Islet of Langerhans (tissue), 1 donor: ENCODE measurements around the gene HOXC13.

Source experiments
- FAIRE-seq: peaks from one replicate; lab custom pipeline; 2011; peaks lifted over from hg19 to GRCh38; lab: Jason Lieb, UNC

Gene HOXC13

DNA sequence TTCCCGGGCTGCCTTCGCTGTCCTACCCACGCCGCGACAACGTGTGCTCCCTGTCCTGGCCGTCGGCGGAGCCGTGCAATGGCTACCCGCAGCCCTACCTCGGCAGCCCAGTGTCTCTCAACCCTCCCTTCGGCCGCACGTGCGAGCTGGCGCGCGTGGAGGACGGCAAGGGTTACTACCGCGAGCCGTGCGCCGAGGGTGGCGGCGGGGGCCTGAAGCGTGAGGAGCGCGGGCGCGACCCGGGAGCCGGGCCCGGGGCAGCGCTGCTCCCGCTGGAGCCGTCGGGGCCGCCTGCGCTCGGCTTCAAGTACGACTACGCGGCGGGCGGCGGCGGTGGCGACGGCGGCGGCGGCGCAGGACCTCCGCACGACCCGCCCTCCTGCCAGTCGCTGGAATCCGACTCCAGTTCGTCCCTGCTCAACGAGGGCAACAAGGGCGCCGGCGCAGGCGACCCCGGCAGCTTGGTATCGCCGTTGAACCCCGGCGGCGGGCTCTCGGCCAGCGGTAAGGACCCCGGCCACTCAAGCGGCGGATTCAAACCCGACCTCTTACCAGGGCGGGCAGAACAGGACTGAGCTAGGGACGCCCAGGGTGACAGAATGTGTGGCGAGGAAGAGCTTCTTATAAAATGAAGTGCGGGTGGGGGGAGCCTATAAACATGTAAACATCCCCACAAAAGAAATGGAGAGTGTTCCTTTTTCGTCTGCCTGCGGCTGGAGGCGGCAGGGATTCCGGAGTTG is 16.6 kb downstream of the HOXC13 start:
- FAIRE-seq: no peak

DNA sequence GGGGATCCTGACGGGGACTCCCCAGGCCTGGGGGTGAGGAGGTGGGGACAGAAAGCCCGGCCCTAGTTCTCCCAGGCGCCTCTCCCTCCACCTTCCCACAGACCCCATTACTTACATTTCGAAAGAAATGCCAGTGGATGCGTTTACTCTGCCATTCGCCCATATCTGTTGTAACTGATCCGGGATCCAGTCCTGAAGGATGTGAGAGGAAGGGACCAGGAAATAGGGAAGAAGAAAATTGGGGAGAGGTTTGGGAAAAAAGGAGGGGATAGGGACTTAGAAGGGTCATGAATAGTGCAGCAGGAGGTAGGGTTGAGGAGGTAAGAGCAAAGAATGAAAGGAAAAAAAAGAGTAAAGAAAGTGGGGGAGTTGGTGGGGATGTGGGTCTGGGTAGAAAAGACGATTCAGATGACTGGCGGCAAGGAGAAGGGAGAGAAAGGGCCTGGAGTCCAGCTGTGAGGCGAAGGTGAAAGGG is 17.2 kb downstream of the HOXC13 start:
- no peak for FAIRE-seq

DNA sequence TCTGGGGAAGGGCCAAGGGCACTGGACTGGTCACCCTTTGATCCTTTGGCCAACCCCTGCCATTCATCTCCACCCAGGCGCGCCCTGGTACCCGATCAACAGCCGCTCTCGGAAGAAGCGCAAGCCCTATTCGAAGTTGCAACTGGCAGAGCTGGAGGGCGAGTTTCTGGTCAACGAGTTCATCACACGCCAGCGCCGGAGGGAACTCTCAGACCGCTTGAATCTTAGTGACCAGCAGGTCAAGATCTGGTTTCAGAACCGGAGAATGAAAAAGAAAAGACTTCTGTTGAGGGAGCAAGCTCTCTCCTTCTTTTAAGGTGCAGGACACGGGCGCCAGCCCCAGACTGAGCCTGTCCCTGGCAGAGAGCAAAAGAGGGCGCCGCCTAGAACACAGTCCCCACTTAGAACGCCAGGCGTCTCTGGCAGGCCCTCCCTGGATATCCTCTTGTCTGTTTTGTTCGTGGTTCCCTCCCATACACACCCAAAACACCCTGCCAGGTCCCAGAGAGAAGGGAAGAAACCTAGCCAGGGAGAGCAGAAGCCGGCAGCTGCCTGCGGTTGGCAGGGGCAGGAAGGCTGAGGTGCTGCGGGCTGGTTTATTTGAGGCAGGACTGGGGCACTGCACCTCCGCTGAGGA is 17.7 kb downstream of the HOXC13 start:
- no peak for FAIRE-seq

- no peak for FAIRE-seq
Observed at GRCh38 chr12:53956914-53957536, 18.4 kb downstream of the HOXC13 start.

DNA sequence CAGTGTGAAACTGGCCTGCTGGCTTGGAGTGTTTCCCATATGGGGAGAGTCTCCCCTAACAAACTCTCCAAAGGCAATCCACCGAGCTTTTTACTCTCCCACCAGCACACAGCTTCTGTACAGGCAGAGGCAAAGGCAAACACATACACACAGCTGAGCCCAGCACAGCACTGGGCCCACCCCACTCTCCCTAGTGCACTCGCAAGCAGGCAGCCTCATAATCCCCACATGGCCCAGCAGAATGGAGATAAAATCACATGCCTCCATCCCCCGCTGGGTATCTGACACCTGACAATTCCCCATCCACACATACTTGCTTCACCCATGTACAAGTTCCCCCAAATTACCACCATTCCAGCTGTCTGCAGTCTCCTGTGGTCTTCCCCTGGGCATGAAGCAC is 19.5 kb downstream of the HOXC13 start:
- FAIRE-seq: no peak

GRCh38 chr12:53959314-53959713 is 20.7 kb downstream of the HOXC13 start:
- no peak for FAIRE-seq

GRCh38 chr12:53960187-53961024 is 21.8 kb downstream of the HOXC13 start:
- no peak for FAIRE-seq

GRCh38 chr12:53961025-53961761 is 22.6 kb downstream of the HOXC13 start:
- FAIRE-seq: no peak

GRCh38 chr12:53963005-53963404 is 24.4 kb downstream of the HOXC13 start:
- FAIRE-seq: no peak

- no peak for FAIRE-seq
Observed at GRCh38 chr12:53963434-53964314, 25.0 kb downstream of the HOXC13 start.

GRCh38 chr12:53964315-53964713 is 25.7 kb downstream of the HOXC13 start:
- FAIRE-seq: no peak

DNA sequence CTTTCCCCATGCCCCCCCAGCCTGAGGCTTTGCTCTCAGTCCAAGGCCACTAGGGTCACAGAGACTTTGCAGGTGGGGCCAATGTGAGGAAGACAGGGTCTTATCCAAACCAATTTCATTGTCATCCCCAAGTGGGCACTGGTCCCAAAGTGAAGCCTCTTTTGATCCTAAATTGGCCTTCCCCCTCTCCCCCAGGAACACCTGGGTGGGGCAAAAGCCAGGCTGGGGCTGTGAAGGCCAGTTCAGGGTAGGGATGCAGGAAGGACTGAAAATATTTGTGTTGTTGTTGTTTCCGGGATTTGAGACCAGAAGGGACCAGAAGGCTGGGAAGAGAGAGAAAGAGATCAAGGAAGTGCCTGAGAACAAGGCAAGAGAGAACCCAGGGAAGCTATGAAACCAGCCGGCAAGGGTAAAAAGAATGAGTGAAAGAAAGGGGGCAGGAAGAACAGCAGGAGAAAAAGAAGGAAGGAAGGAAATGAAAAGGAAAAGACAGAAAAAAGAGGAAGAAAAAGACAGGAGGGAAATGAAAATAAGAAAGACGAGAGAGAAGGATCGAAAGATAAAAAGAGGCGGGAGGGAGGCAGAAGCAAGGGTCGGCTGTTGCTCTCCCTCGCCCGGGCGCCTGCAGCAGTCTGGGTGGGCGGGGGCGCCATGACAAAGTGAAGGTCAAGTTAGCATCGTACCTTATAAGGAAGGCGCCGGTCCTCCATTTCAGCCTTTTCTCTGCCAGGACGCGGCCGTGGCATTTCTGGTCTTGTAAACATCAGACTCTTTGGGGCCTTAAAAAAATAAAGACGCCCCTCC is 26.9 kb downstream of the HOXC13 start:
- no peak for FAIRE-seq

- no peak for FAIRE-seq
Observed at GRCh38 chr12:53966085-53966384, 27.4 kb downstream of the HOXC13 start.

DNA sequence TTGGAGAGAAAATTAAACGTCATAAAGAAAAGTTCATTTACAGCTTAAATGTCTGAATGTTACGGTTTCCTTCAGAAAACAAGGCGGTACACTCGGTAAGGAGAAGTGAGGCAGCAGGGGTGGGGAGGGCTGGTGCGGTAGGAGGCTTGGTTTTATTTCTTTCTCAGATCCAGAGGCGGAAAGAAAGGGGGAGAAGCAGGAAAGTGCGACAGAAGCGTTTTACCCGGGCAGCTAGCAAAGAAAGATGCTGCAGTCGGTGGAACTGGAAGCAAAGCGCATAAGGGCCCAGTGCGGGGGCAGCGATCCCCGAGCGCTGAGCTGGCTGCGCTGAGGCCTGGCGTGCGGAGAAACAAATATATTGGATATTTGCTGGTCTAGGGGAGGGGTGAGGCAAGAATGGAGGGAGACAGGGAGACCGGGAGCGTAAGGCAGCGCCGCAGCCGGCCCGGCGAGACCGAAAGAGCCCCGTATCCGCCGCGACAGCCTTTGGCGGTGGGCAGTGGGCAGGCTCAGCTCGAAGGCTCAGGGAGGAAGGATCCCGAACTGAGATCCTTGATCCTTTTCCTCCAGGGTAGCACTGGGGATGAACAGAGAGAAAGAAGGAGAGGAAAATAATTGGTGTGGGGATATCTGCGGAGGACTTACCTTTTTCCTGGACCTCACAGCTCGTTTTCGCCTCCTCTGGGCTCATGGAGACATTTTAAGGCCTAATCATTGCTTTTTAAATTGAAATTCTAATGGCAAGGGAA is 27.9 kb downstream of the HOXC13 start:
- FAIRE-seq: no peak

DNA sequence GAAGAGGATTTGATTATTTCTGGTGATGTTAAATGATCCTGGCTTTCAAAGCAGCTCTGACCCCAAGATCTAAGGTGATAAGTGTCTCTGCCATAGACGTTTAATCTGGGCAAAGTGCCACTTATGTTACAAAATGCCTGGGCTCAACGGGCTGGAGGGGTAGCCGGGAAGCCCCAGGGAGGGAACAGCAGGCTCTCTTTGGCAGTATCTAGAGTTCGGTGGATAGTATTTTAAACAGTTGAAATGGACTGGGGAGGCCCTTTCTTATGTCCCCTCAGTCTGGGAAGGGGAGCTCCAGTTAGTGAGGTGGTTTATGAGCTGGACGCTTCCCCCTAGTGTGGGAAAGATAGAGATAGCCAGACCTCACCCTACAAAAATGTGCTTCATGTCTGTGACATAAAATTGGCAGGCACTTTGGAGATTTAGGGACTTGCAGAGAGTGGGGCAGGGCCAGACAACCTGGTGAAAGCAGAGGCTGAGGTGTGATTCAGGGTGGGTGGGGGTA is 28.8 kb downstream of the HOXC13 start:
- FAIRE-seq: no peak

- no peak for FAIRE-seq
Observed at GRCh38 chr12:53968214-53969127, 29.8 kb downstream of the HOXC13 start.

GRCh38 chr12:53969588-53970259 is 31.1 kb downstream of the HOXC13 start:
- FAIRE-seq: no peak

- FAIRE-seq: no peak
Observed at GRCh38 chr12:53970451-53970850, 31.8 kb downstream of the HOXC13 start.
